HCT116 (cell line): ENCODE results near the gene KRTCAP2. TPM values are rescaled to one million over a fixed set of nuclear protein-coding genes. Genes with fewer than 3 reads are reported as not detected.
A peak's percentile ranks its signal among the peaks of the same experiment; 100 is the strongest.

Source experiments
- ATAC-seq: fragments of 200-7000 bp; cut with Tn5 transposase; 2 replicates; pipeline ENCODE4 v1.9.1; 2020; ENCODE audit warnings: mild to moderate bottlenecking, moderate library complexity
- BruUV-seq: library from RNA; stranded (reverse); fragments of 400-500 nt; replicated peaks from 2 replicates; lab custom pipeline; 2021; lab: Mats Ljungman, UMichigan
- CTCF ChIA-PET: fragments of 300-600 bp; sonication (Branson Sonifier 250); formaldehyde crosslinking; loops from one replicate; lab custom pipeline; 2021; ENCODE audit warnings: antibody characterized with exemption; lab: Charles Lee
- POLR2A ChIA-PET: fragments of 300-600, 350-600 bp; sonication (Branson Sonifier 250); formaldehyde crosslinking; loops from one replicate; lab custom pipeline; 2021; ENCODE audit warnings: antibody characterized with exemption; lab: Charles Lee
- RAD21 ChIA-PET, 2 experiments: fragments of 300-600 bp; sonication (Branson Sonifier 250); formaldehyde crosslinking; loops; one replicate each; lab custom pipeline; 2023; ENCODE audit warnings: low total read pairs in 2 of 2; ENCODE audit not compliant: uncharacterized antibody in 2 of 2, unreplicated experiment in 2 of 2, low non-redundant PET in 1 of 2; lab: Charles Lee
- DNase-seq: peaks from one replicate; pipeline ENCODE4 v3.0.0-alpha.2; 2010; ENCODE audit warnings: low read depth, low spot score
- H2AFZ ChIP-seq: fragments of 200-600 bp; shearing (Covaris generic), sonication (generic); 2 replicates; pipeline ENCODE4 v1.6.1; 2017; ENCODE audit warnings: low read depth, mixed run types, mixed read lengths, antibody characterized with exemption, low read length; ENCODE audit not compliant: poor library complexity, severe bottlenecking
- H3K27ac ChIP-seq: 2 replicates; pipeline ENCODE4 v1.5.1; 2012; ENCODE audit warnings: low read depth, low read length
- H3K27me3 ChIP-seq: fragments of 200-600 bp; sonication (generic); 2 replicates; pipeline ENCODE4 v1.6.1; 2016; ENCODE audit warnings: mixed run types, low read length, mixed read lengths; ENCODE audit not compliant: insufficient read depth
- H3K36me3 ChIP-seq, 2 experiments: fragments of 200-500 bp in 1 of 2; fragments of 200-600 bp in 1 of 2; sonication (Bioruptor generic) in 1 of 2; sonication (generic) in 1 of 2; 2 replicates each; pipeline versions ENCODE4 v1.5.1 to v1.6.1; 2014 to 2016; ENCODE audit warnings: low read length in 2 of 2, inconsistent platforms in 1 of 2, mixed read lengths in 1 of 2, mixed run types in 1 of 2; ENCODE audit not compliant: insufficient read depth in 2 of 2, control insufficient read depth in 1 of 2
- H3K4me1 ChIP-seq, 2 experiments: fragments of 200-600 bp in 1 of 2; sonication (generic) in 1 of 2; 2 replicates each; pipeline versions ENCODE4 v1.5.1 to v1.6.1; 2012 to 2017; ENCODE audit warnings: low read length in 2 of 2, inconsistent platforms in 1 of 2, mild to moderate bottlenecking in 1 of 2, mixed read lengths in 1 of 2, mixed run types in 1 of 2, moderate library complexity in 1 of 2; ENCODE audit not compliant: insufficient read depth in 2 of 2, control insufficient read depth in 1 of 2
- H3K4me2 ChIP-seq: fragments of 200-600 bp; sonication (generic); 2 replicates; pipeline ENCODE4 v1.6.1; 2017; ENCODE audit warnings: mixed run types, low read length, mixed read lengths
- H3K4me3 ChIP-seq, 2 experiments: fragments of 200-600 bp in 1 of 2; sonication (generic) in 1 of 2; replicated peaks in 1 of 2; 2 replicates each; pipeline ENCODE4 v1.5.1; 2011 to 2016; ENCODE audit warnings: low read length in 2 of 2, control low read depth in 1 of 2, low read depth in 1 of 2, mild to moderate bottlenecking in 1 of 2, mixed read lengths in 1 of 2, mixed run types in 1 of 2
- H3K79me2 ChIP-seq: fragments of 200-600 bp; sonication (generic); 2 replicates; pipeline ENCODE4 v1.6.1; 2017; ENCODE audit warnings: mild to moderate bottlenecking, mixed run types, low read length, moderate library complexity, mixed read lengths; ENCODE audit not compliant: insufficient read depth
- H3K9ac ChIP-seq: fragments of 200-600 bp; sonication (generic); 2 replicates; pipeline ENCODE4 v1.6.1; 2016; ENCODE audit warnings: low read length, mixed read lengths
- H3K9me2 ChIP-seq: fragments of 200-600 bp; sonication (generic), shearing (Covaris generic); 2 replicates; pipeline ENCODE4 v1.6.1; 2017; ENCODE audit warnings: mixed run types, mild to moderate bottlenecking, moderate library complexity; ENCODE audit not compliant: insufficient read depth
- H3K9me3 ChIP-seq, 2 experiments: fragments of 200-500 bp in 1 of 2; fragments of 200-600 bp in 1 of 2; sonication (Bioruptor generic) in 1 of 2; sonication (generic) in 1 of 2; 2 replicates each; pipeline ENCODE4 v1.6.1; 2014 to 2017; ENCODE audit warnings: low read length in 2 of 2, mixed read lengths in 2 of 2, inconsistent platforms in 1 of 2, low read depth in 1 of 2, mild to moderate bottlenecking in 1 of 2, mixed run types in 1 of 2, moderate library complexity in 1 of 2; ENCODE audit not compliant: control insufficient read depth in 1 of 2, insufficient read depth in 1 of 2
- H4K20me1 ChIP-seq: fragments of 200-600 bp; sonication (generic), shearing (Covaris generic); 2 replicates; pipeline ENCODE4 v1.6.1; 2017; ENCODE audit warnings: mixed run types, mild to moderate bottlenecking, moderate library complexity; ENCODE audit not compliant: insufficient read depth
- SP1 ChIP-seq: IDR thresholded peaks from 2 replicates; pipeline ENCODE4 v1.6.1; 2012; ENCODE audit warnings: low read depth
- SRF ChIP-seq: IDR thresholded peaks from 2 replicates; pipeline ENCODE4 v1.6.1; 2012; ENCODE audit warnings: low read depth
- ZFX ChIP-seq: fragments of 450-650 bp; IDR thresholded peaks from 2 replicates; pipeline ENCODE4 v1.6.1; 2017
- ZNF274 ChIP-seq: fragments of 200-500 bp; sonication (Bioruptor generic); IDR thresholded peaks from 2 replicates; pipeline ENCODE4 v1.6.1; 2014; ENCODE audit warnings: mild to moderate bottlenecking, low read depth, low read length, inconsistent platforms
- intact Hi-C: fragments of 100-400 bp; cut with micrococcal nuclease; formaldehyde crosslinking; loops from 2 replicates; pipeline ENCODE4 v1.10.0; 2022
- total RNA-seq: library from RNA; stranded (reverse); gene quantifications from one replicate; pipeline ENCODE4 v1.2.1, GENCODE V29; 2021; ENCODE audit not compliant: unreplicated experiment

The KRTCAP2 gene
- total RNA-seq, 1 experiment from 2014 or later: 143 TPM

DNA sequence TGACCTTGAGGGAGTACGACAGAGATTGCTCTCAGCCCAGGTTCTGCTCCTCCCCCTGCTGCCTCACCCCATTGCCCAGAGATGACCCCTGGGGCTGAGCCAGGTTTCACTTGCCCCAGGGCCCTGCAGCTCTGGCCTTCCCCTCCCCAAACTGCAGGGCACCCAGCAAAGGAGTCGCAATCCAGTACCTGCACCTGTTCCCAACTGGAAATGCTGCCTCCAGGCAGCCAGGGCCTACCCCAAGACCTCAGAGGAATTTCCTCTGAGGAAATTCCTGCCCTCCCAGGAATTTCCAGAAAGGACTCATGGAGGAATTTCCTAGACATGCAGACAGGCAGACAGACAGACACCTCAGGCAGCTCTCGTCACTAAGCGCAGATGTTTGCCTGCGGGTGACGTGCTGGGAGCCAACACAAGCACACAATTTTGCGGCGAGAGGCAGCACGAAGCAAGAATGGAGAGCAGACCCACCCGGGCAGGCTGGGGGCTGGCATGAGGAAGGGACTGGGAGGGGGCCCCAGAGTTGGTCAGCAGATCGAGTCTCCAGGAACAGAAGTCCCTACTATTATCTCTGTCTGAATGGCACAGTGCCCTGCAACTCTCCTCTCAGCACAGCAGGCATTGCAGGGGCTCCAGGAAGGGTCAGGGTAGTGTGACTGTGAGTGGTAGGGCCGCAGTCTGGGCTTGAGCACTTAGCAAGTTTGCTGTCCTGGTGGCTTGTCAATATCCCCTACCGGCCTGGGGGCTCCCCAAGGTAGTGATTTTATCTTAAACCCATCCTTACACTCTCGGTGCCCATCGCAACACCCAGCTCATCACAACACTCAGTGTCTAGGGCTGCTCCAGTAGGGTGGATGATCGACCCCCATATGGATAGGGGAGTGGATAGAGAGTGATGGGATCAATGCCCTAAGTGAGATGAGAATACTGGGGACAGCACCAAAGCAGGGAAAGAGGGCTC lies 48.3 kb downstream of the KRTCAP2 start:
- no peak for DNase-seq
- intact Hi-C loops: no loop called here
- H3K4me3 ChIP-seq: no peak overlapping the region

DNA sequence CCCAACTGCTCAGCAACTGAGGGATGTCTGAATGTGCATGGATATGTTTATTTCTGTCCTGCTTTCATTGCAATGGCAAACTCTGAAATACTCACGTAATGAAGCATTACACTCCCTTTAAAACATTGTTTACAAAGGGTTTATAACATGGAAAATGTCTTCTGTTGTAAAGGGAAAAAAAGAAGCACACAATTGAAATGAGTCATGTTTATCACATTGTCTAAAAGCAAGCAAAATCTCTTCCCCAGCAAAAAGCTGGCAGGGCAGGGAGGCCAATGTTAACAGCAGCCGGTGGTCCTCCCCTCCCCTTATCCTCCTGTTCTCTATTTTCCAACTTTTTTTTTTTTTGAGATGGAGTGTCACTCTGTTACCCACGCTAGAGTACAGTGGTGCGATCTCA lies 49.3 kb downstream of the KRTCAP2 start:
- Histone ChIP-seq H3K27ac (no peak overlapping the region), H3K4me2 (no peak overlapping the region), H3K4me1 (peaks cover 19 to 41% of the 10 kb centered on the region in 2 experiments), H3K9me3 (no peaks in the 10 kb centered on the region), H3K79me2 (peaks cover 11% of the 10 kb centered on the region), H3K9ac (no peak overlapping the region), H3K4me3 (no peak overlapping the region), H2AFZ (no peak overlapping the region), H3K27me3 (peaks cover 6% of the 10 kb centered on the region; the same call in 1 of the 2 replicates), H3K36me3 (no peaks in the 10 kb centered on the region), H4K20me1 (no peaks in the 10 kb centered on the region), H3K9me2 (no peaks in the 10 kb centered on the region)
- BruUV-seq: no TSS peak
- POLR2A ChIA-PET: no interaction called here
- ATAC-seq (no peak), DNase-seq (no peak)
- RAD21 ChIA-PET: interaction anchor here in 1 of 2 experiments (0.7 kb wide), 1 partner anchor 43 kb away, joined by 4 read pairs; no protein-coding TSS in a partner anchor
- TF ChIP-seq SRF: no peak
- TF ChIP-seq ZNF274: no peak
- intact Hi-C loops: no loop called here
- CTCF ChIA-PET: no interaction called here

More for the DNA sequence above, 48.3 kb downstream of the KRTCAP2 start:
- Histone ChIP-seq H3K27me3 (peaks cover 6% of the 10 kb centered on the region; the same call in 1 of the 2 replicates), H2AFZ (no peak overlapping the region), H3K9ac (no peak overlapping the region), H3K9me2 (no peaks in the 10 kb centered on the region), H4K20me1 (no peaks in the 10 kb centered on the region), H3K79me2 (peaks cover 20% of the 10 kb centered on the region), H3K27ac (no peak overlapping the region), H3K4me2 (peak overlapping the region; percentile 4), H3K36me3 (no peaks in the 10 kb centered on the region), H3K4me1 (peaks cover 19 to 51% of the 10 kb centered on the region in 2 experiments), H3K9me3 (no peaks in the 10 kb centered on the region)
- TF ChIP-seq ZFX (no peak), SP1 (no peak)
- ChIA-PET RAD21 (no interaction called here), POLR2A (interaction anchor here (0.8 kb wide), 1 partner anchor 10 kb away, joined by 3 read pairs; no protein-coding TSS in a partner anchor), CTCF (no interaction called here)
- no peak for ATAC-seq
- no TSS peak for BruUV-seq
